Fibroblast of the conjunctiva (primary cell): ENCODE results near the gene MRPL30.
"Not testable (repeated sequence)": the region's sequence is repeated elsewhere in the genome, so short reads cannot be mapped to it uniquely, and the experiment has no call there.

ENCODE experiments used
- DNase-seq: peaks from one replicate; pipeline ENCODE4 v3.0.0-alpha.2; 2010; ENCODE audit warnings: low read depth

Gene MRPL30

DNA sequence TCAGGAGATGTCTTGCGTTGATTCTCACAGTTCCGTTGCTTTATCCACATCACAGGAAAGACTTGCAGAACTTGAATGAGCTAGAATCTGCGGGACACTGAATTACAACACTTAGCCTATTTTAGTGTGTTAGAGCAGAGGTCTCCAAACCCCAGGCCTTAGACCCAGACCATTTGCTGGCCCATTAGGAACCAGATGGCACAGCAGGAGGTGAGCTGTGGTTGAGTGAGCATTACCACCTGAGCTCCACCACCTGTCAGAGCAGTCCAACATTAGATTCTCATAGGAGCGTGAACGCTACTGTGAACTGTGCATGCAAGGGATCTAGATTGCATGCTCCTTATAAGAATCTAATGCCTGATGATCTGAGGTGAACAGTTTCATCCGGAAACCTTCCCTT is 3.8 kb downstream of the MRPL30 start:
- no peak for DNase-seq

DNA sequence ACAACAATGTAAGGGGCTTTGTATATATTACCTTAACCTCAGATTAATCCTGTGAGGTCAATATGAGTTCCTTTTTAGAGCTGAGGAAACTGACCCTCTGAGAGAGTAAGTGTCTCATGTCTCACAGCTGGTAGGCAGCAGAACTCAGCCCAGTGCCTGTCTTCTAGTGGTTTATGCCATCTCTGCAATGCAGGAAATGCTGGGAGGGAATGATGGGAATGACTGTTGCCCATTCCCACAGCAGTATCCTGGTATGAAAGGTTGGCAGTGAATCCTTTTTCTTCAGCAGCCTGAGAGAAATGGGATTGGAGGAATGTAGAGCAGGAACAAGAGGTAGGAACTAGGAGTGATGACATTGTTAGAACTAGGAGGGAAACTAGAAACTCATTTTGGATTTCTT is 6.0 kb downstream of the MRPL30 start:
- no peak for DNase-seq

DNA sequence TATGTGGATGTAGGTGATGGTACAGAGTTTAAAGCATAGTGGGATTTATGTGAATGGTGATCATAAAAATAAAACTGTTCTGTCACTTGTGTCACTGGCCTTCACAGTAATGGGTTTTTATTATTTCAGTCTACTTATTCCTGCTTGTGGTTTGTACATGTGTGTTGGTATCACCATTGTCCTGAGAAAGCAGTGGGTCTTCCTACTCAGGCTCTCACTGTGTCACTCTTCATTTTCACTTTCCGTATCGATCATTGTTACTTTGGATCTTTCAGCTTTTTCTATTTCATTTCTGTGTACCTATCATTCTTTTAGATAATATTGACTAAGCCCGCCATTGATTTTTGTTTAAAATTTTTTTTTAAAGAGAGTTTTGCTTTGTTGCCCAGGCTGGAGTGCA is 7.4 kb downstream of the MRPL30 start:
- no peak for DNase-seq

- no peak for DNase-seq
Observed at GRCh38 chr2:99190548-99190947, 9.6 kb downstream of the MRPL30 start.

- DNase-seq = not testable (repeated sequence)
Observed at GRCh38 chr2:99192364-99192763, 11.4 kb downstream of the MRPL30 start.

DNA sequence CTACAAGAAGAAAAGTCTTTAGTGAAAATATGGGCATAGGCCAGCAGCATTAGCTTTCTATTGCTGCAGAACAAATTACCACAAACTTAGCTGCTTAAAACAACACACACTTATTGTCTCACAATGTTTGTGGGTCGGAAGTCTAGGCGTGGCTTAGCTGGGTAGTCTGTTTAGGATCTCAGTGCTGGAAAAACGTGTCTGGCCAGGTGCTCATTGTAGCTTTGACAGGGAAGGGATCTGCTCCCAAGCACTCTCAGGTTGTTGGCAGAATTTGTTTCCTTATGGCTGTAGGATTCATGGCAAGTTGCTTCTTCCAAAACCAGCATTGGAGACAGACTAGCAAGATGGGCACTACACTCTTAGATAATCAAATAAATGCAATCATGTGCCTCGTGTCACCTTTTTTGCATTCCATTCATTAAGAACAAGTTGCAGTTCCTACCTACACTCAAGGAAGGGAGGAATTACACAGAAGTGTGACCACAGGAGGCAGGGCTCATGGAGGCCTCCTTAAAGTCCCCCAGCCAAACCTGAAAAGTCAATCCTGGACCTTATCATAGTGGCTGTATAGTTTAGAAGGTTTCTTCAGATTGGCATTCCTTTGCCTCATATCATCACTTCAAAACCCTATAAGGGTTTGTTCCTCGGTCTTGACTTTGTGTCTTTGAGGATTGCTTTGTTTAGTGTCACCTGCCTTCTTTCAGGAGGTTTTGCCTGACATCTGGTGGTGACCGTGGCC is 17.3 kb downstream of the MRPL30 start:
- DNase-seq = no peak

DNA sequence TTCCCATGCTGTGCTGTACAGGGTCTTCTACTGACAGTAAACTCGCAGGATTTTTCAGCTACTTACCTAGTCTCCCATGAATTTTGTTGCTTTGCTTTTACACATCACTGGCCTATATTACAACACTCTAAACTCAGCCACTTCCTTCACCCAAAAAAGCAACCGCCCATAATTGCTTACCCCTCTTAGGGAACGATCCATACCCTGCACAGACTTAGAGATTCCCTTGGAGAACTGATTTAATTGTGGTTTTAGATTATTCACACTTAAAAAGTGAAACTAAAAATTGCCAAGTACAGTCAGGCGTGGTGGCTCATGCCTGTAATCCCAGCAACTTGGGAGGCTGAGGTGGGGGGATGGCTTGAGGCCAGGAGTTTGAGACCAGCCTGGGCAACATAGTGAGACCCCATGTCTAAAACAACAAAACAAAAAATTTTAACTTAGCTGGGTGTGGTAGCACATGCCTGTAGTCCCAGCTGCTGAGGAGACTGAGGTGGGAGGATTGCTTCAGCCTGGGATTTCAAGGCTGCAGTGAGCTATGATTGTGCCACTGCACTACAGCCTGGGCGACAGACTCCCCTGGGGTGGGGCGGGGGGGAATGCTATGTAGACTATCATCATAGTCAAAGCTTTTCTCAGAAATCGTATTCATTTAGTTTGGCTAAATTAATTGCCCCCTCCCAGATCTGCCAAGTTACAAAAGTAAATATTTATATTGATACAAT is 19.3 kb downstream of the MRPL30 start:
- DNase-seq = no peak

GRCh38 chr2:99201959-99202678 is 21.1 kb downstream of the MRPL30 start:
- DNase-seq = no peak

GRCh38 chr2:99205491-99205890 is 24.5 kb downstream of the MRPL30 start:
- no peak for DNase-seq

DNA sequence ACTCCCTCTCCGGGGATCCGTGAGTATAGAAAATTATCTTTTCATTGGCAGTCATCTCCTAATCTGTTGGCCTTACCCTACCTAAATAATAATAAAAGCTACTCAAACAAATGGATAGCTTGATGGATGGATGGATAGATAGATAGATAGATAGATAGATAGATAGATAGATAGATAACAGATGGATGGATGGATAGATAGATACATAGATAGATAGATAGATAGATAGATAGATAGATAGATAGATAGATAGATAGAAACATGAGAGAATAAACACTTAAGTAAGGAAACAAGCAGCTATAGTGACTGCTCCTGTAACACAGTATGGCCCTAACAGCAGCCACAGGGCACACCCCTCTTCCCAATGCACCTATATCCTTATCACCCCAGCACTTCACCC is 35.1 kb downstream of the MRPL30 start:
- DNase-seq = no peak

DNA sequence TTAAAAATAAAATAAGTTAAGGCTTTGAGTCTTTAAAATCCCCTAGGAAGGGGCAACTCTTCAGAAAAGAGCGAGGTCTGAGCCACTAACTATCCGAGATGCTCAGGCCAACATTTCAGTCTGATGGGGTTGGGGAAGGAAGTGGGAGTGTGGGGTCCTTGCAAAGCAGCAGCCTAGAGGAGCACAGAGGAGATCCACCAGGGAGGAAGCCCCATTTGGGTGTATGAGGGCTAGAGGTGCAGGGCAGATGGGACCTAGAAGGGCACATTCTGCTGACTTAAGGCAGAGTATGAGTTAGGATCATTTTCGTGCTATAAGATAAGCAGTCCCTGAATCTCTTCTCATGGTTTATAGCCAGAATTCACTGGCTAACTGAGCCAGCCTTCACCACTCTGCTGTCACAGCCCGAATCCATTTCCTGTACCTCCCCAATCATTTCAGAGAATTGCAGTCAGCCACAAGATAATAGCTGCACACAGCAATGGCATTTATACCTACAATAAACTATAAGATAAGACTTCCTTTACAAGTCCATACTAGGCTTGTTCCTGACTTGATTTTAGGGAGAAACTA is 37.0 kb downstream of the MRPL30 start:
- no peak for DNase-seq

DNA sequence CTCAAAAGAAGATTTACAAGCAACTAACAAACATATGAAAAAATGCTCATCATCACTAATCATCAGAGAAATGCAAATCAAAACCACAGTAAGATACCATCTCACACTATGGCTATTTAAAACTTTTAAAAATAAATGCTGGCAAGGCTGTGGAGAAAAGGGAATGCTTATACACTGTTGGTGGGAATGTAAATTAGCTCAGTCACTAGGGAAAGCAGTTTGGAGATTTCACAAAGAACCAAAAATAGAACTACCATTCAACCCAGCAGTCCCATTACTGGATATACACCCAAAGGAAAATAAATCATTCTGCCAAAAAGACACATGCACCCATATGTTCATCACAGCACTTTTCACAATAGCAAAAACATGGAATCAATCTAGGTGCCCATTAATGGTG is 52.2 kb downstream of the MRPL30 start:
- DNase-seq = not testable (repeated sequence)

DNA sequence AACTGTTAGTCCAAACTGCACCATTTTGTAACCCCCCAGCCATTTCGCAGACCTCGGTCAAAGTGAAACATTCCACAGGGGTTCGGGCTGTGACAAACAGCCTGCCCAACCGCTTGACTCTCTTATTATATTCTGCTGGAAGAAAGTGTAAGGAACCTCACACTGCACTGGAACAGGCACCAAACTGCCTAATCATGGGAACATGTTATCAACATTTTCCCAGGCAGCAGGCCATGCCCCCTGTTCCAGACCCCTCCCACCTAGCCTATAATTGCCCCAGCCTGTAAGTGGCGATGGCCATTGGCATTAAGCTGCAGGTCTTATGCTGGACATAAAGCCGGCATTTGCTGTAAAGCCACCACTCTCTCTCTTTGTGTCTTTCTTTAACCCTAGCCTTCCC is 57.6 kb downstream of the MRPL30 start:
- no peak for DNase-seq

GRCh38 chr2:99240431-99240830 is 59.4 kb downstream of the MRPL30 start:
- DNase-seq = no peak

- DNase-seq = no peak
Observed at GRCh38 chr2:99242151-99242550, 61.2 kb downstream of the MRPL30 start.
